MM.1S (cell line): Measurements from ENCODE around the gene IL1B.

Experiments
- EZH2 ChIP-seq: fragments of 300-600 bp; sonication (generic); optimal IDR thresholded peaks from 2 replicates; pipeline ENCODE3; 2017; ENCODE audit warnings: low read depth, mild to moderate bottlenecking, antibody characterized with exemption, low read length, mixed read lengths
- TF ChIP-seq, protein P1 (sequence below): fragments of 300-600 bp; sonication (generic); IDR thresholded peaks from 2 replicates; pipeline ENCODE4 v1.5.1; 2016; ENCODE audit warnings: antibody characterized with exemption, low read length, mixed read lengths

DNA sequence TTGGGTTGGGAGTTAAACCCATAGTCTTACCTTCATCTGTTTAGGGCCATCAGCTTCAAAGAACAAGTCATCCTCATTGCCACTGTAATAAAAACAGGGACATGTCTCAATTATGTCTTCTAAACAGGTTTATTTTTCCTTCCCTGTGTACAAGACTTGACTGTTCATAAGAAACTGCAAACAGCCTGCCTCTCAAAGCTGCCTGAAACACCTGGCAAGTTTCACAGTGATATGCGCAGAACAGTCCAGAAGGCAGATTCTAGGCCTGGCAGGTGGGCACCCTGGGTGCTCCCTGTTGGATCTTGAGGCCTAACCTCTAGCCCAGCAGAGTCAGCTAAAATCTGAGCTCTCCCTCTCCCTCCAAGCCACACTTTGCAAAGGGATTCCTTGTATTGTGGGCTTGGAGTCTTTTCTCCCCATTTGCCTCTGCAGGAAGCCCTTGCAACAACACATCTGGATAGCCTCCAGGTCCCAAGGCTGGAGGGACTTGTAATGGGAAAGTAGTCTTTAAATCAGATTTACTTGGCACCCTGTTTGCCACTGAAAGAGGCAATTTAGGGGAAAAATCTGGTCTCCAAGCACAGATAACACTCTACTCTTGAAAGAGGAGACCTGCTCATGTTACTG lies 930 bp downstream of the IL1B start:
- TF ChIP-seq, protein P1, sequence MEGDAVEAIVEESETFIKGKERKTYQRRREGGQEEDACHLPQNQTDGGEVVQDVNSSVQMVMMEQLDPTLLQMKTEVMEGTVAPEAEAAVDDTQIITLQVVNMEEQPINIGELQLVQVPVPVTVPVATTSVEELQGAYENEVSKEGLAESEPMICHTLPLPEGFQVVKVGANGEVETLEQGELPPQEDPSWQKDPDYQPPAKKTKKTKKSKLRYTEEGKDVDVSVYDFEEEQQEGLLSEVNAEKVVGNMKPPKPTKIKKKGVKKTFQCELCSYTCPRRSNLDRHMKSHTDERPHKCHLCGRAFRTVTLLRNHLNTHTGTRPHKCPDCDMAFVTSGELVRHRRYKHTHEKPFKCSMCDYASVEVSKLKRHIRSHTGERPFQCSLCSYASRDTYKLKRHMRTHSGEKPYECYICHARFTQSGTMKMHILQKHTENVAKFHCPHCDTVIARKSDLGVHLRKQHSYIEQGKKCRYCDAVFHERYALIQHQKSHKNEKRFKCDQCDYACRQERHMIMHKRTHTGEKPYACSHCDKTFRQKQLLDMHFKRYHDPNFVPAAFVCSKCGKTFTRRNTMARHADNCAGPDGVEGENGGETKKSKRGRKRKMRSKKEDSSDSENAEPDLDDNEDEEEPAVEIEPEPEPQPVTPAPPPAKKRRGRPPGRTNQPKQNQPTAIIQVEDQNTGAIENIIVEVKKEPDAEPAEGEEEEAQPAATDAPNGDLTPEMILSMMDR, result no peak
- no peak for TF ChIP-seq EZH2
